HG03469 (cell line): ENCODE results near the gene UGT1A10.

Source experiments
- ATAC-seq: cut with Tn5 transposase; IDR thresholded peaks from one replicate; pipeline ENCODE4 v1.9.1; 2021; ENCODE audit warnings: mild to moderate bottlenecking, moderate library complexity, moderate number of reproducible peaks; ENCODE audit not compliant: unreplicated experiment

The UGT1A10 gene

GRCh38 chr2:233801357-233802131, 165.3 kb downstream of the UGT1A10 start:
- no peak for ATAC-seq

- ATAC-seq = no peak
Observed at GRCh38 chr2:233802132-233802815, 166.0 kb downstream of the UGT1A10 start.

GRCh38 chr2:233803292-233803911, 167.2 kb downstream of the UGT1A10 start:
- no peak for ATAC-seq

- ATAC-seq = no peak
Observed at GRCh38 chr2:233803994-233804393, 167.7 kb downstream of the UGT1A10 start.

- no peak for ATAC-seq
Observed at GRCh38 chr2:233807215-233807865, 171.1 kb downstream of the UGT1A10 start.

GRCh38 chr2:233807966-233808935, 172.0 kb downstream of the UGT1A10 start:
- ATAC-seq = no peak

GRCh38 chr2:233810385-233810784, 174.1 kb downstream of the UGT1A10 start:
- ATAC-seq = no peak

- no peak for ATAC-seq
Observed at GRCh38 chr2:233811087-233811486, 174.8 kb downstream of the UGT1A10 start.

GRCh38 chr2:233811732-233812131, 175.5 kb downstream of the UGT1A10 start:
- no peak for ATAC-seq

- no peak for ATAC-seq
Observed at GRCh38 chr2:233813236-233814055, 177.2 kb downstream of the UGT1A10 start.

GRCh38 chr2:233814056-233814835, 178.0 kb downstream of the UGT1A10 start:
- no peak for ATAC-seq

GRCh38 chr2:233815861-233816260, 179.6 kb downstream of the UGT1A10 start:
- no peak for ATAC-seq

- no peak for ATAC-seq
Observed at GRCh38 chr2:233816334-233816733, 180.1 kb downstream of the UGT1A10 start.

GRCh38 chr2:233816771-233817170, 180.5 kb downstream of the UGT1A10 start:
- ATAC-seq = no peak

- ATAC-seq = no peak
Observed at GRCh38 chr2:233817361-233817911, 181.2 kb downstream of the UGT1A10 start.

GRCh38 chr2:233817995-233818638, 181.9 kb downstream of the UGT1A10 start:
- no peak for ATAC-seq
